Colon (tissue), 2 donors: ENCODE results near the gene RCOR3.
"Not testable (repeated sequence)": the region's sequence is repeated elsewhere in the genome, so short reads cannot be mapped to it uniquely, and the experiment has no call there.

Source experiments
- FAIRE-seq: peaks from 2 replicates; lab custom pipeline; 2012; peaks lifted over from hg19 to GRCh38; lab: Jason Lieb, UNC
- donor health status: control.
- donor health status: control.

RCOR3 gene

DNA sequence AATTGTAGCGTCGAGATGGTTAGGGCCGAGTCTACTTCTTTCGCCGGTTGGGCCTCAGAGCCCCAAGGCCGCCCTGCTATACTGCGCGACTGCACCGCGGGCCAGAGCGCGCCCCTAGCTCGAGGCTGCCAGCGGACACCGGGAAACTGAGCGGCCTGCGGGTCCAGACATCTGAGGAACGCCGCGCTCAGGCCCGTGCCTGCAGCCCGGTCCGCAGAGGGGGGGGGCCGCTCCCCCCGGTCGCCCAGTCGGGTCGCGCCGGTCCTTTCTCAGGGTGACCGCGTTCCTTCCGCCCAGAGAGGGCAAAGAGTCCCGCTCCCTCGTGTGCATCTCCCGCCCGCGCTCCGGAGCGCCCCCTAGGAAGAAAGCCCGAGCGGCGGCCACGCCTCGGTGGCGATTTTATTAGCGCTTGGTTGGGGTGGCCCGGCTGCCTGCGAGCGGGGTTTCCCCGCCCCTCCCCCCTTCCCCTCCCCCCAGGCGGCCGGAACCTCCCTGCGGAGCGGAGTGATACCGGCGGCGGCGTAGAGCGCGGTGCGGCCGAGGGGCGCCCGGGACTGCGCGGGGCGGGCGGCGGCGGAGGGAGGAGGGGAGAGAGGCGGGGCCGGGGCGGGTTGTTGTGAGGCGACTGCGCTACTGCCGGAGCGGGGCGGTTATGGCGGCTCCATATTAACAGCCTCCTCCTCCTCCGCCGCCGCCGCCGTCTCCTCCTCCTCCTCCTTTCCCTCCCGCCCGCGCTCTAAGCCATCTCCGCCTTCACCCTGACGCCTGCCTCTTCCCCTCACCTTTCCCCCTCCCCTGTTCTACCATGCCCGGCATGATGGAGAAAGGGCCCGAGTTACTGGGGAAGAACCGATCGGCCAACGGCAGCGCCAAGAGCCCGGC lies at the start of gene RCOR3:
Gene RCOR3, plus strand, starts transcription at position 611 of the 882 bp plus-strand sequence. Its CDS starts 195 bp downstream, at position 806.
- no peak for FAIRE-seq

DNA sequence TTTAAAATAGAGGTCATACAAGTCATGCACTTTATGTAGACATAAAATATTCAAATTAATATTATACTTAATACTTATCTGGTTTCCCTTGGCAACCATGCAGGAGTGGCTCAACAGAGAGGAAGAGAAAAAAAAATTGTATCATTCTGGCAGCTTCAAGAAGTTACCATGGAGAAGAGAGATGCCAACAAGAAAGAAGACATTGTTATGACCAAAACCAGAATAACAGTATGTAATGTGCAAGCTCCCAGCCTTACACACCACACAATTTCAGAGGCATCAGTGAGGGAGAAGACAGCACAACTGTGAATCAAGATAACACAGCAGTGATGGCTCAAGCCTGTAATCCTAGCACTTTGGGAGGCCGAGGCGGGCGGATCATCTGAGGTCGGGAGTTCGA lies 49.1 kb upstream of the RCOR3 start:
- no peak for FAIRE-seq

DNA sequence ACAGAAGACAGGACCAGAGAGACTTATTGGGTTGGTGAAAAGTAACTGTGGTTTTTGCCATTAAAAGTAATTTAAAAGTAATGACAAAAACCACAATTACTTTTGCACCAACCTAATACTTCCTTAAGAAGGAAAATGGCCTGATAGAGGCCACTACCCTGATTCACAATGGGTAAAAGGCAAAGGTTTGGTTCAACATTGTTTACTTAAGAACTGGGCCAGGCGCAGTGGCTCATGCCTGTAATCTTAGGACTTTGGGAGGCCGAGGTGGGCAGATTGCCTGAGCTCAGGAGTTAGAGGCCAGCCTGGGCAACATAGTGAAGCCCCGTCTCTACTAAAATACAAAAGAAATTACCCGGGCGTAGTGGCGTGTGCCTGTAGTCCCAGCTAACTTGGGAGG lies 48.2 kb upstream of the RCOR3 start:
- no peak for FAIRE-seq

DNA sequence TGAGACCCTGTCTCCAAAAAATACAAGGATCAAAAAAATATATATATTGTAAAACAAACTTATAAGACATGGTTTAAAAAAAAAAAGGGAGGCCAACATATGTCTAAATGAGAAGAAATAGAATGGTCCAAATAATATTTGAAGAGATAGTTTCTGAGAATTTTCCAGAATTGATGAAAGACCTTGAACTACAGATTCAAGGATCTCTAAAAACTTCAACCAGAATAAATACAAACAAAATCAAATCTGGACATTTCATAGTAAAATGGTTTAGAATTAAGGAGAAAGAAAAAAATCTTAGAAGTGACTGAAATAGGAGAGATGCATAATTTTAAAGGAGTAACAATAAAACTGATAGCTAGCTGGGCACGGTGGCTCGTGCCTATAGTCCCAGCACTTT lies 45.5 kb upstream of the RCOR3 start:
- no peak for FAIRE-seq

DNA sequence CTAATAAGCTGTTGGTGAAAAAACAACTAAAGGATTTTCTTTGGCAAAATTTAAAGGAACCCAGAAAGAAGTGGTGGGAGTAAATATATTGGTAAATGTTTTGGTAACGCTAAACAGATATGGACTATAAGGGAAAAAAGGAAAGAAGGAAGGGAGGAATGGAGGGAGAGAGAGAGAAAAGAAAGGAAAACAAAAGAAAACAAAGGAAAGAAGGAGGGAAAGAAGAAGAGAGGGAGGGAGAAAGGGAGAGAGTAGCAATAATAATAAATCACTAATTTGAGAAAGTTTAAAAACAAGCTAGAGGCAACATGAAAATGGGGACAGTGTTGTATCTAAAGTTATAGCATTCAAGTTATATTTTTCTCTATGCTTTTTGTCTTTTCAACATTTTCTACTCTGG lies 43.6 kb upstream of the RCOR3 start:
- FAIRE-seq, result no peak

DNA sequence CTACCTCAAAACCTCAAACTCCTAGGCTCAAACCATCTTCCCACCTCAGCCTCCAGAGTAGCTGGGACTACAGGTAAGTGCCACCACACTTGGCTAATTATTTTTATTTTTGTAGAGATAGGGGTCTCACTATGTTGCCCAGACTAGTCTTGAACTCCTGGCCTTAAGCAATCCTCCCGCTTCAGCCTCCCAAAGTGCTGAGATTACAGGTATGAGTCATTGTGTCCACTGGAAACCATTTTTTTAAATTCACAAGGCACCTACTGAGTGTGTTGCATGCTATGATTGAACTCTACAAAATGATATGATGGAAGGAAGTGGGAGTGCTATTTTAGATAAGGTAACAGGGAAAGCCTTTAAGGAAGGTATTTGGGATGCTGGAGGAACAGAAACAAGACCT lies 41.8 kb upstream of the RCOR3 start:
- FAIRE-seq, result no peak

DNA sequence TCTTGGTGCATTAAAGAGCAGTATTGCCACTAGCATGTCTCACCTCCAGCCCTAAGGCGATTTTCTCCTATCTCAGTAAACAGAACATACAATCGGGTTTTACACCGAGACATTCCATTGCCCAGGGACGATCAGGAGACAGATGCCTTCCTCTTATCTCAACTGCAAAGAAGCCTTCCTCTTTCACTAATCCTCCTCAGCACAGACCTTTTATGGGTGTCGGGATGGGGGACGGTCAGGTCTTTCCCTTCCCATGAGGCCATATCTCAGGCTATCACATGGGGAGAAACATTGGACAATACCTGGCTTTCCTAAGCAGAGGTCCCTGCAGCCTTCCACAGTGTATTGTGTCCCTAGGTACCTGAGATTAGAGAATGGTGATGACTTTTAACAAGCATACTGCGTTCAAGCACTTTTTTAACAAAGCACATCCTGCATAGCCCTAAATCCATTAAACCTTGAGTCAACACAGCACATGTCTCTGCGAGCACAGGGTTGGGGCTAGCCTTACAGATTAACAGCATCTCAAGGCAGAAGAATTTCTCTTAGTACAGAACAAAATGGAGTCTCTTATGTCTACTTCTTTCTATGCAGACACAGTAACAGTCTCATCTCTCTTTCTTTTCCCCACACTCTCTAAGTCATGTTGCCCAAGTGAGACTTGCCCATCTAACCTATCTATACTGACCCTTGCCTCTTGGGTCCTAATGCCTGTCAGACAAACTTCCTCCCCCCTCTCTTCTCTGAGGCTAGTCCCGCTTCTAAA lies 36.5 kb upstream of the RCOR3 start:
- FAIRE-seq, result not testable (repeated sequence)

DNA sequence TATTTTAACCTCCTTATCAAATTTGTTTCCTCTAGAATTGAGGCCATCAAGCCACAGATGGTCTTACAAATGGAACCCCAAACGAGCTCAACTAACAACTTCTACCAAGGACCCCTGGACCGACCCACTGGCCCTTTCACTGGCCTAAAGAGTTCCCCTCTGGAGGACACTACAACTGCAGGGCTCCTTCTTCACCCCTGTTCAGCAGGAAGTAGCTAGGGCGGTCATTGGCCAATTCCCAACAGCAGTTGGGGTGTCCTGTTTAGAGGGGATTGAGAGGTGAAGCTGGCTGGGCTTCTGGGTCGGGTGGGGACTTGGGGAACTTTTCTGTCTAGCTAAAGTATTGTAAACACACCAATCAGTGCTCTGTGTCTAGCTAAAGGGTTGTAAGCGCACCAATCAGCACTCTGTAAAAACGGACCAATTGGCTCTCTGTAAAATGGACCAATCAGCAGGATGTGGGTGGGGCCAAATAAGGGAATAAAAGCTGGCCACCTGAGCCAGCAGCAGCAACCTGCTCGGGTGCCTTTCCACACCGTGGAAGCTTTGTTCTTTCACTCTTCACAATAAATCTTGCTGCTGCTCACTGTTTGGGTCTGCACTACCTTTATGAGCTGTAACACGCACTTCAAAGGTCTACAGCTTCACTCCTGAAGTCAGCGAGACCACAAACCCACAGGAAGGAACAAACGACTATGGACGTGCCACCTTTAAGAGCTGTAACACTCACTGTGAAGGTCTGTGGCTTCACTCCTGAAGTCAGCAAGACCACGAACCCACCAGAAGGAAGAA lies 30.4 kb upstream of the RCOR3 start:
- FAIRE-seq, result not testable (repeated sequence)

DNA sequence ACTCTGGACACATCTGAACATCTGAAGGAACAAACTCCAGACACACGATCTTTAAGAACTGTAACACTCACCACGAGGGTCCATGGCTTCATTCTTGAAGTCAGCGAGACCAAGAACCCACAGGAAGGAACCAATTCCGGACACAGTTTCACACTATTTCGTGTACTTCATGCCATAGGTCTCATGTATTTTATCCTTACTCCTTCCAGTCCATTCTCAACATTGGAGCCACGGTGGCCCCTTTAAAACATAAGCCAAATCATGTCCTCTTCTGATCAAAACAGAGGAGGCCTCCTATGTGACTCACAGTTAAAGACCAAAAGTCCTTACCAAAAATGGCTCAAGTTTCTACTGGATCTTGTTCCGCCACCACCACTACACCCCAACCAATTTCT lies 29.8 kb upstream of the RCOR3 start:
- FAIRE-seq, result no peak

DNA sequence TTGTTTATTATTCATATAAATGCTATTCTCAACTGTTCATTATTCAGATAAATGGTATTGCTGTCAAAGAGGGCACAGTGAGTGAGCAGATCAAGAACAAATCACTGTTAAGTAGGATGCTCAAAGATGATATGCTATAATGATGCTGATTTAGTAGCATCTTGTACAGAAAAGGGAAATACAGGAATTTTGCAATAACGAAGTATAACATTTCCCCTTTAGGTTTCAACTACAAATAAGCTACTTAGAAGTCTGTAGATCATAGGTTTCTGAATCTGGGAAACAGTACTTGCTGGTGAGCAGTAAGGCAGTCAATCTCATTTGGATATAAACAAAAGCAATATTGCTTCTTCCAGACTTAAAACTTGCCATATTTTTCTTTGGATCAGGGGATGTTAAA lies 27.3 kb upstream of the RCOR3 start:
- no peak for FAIRE-seq

DNA sequence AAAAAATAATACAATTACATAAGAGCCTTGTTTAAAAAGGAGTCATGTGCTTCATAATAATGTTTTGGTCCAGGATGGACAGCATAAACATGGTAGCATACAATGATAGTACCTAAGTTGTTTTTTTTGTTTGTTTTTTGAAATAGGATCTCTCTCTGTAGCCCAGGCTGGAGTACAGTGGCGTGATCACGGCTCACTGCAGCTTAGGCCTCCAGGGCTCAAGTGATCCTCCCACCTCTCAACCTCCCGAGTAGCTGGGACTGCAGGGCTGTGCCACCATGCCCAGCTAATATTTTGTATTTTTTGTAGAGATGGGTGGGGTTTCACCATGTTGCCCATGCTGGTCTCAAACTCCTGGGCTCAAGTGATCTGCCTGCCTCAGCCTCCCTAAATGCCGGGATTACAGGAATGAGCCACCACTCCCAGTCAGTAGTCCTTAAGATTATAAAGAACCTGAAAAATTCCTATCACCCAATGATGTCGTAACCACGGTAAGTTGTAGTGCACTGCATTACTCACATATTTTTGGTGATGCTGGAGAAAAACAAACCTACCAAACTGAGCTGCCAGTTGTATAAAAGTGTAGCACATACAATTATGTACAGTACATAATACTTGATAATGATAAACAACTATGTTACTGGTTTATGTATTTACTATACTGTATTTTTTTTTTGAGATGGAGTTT lies 22.4 kb upstream of the RCOR3 start:
- FAIRE-seq, result no peak

DNA sequence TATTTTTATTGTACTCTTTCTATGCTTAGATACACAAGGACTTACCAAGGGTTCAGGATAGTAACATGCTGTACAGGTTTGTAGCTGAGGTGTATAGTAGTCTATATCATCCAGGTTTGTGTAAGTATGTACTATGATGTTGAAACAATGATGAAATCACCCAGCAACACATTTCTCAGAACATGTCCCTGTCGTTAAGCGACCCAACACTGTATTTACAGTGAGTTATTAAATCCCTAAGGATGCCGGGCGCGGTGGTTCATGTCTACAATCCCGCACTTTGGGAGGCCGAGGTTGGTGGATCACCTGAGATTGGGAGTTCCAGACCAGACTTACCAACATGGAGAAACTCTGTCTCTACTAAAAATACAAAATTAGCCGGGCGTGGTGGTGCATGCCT lies 21.6 kb upstream of the RCOR3 start:
- FAIRE-seq, result no peak

DNA sequence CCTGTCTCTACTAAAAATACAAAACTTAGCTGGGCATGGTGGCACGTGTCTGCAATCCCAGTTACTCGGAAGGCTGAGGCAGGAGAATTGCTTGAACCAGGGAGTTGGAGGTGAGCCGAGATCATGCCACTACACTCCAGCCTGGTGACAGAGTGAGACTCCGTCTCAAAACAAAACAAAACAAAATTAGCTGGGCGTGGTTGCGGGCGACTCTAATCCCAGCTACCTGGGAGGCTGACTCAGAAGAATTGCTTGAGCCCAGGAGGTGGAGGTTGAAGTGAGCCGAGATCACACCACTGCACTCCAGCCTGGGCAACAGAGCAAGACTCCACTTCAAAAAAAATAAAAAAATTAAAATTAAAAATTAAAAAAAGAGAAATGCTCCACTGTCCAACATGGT lies 18.6 kb upstream of the RCOR3 start:
- not testable (repeated sequence) for FAIRE-seq

DNA sequence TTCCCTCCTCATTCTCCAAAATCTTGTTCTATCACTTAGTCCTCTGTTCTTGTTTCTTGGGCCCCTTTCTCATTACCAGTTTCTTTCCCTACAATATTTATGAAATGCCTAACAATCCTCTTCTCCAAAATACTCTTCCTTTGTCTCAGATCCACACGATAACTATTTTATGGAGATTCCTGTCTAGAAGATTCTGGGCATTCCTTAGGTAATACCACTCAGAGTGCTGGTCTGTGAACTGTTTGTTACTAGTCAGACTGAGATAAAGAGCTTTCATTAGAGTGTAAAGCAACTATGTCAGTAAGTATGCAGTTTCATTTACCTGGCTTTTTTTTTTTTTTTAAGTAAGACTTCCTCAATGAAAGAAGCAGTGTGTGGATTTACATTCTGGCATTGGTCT lies 18.1 kb upstream of the RCOR3 start:
- no peak for FAIRE-seq

DNA sequence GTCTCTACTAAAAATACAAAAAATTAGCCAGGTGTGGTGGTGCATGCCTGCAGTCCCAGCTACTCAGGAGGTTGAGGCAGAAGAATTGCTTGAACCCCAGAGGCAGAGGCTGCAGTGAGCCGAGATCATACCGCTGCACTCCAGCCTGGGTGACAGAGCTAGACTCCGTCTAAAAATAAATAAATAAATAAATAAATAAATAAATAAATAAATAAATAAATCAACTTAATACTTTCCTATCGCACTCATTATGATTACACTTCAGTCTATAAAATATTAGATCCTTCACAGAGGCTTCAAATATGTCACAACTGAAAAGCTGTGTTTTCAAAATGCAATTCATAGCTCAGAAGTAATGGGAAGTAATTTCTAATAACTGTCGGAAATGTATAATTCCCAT lies 15.5 kb upstream of the RCOR3 start:
- not testable (repeated sequence) for FAIRE-seq

DNA sequence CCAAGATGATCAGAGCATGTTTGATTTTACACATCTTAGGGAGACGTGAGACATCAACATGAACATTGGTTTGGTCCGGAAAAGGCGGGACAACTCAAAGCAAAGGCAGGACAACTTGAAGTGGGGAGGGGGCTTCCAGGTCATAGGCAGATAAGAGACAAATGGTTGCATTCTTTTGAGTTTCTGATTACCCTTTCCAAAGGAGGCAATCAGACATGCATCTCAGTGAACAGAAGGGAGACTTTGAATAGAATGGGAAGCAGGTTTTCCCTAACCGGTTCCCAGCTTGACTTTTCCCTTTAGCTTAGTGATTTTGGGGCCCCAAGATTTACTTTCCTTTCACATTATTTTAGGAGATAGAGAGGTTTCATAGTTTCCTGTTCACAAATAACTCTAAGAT lies 12.6 kb upstream of the RCOR3 start:
- not testable (repeated sequence) for FAIRE-seq

DNA sequence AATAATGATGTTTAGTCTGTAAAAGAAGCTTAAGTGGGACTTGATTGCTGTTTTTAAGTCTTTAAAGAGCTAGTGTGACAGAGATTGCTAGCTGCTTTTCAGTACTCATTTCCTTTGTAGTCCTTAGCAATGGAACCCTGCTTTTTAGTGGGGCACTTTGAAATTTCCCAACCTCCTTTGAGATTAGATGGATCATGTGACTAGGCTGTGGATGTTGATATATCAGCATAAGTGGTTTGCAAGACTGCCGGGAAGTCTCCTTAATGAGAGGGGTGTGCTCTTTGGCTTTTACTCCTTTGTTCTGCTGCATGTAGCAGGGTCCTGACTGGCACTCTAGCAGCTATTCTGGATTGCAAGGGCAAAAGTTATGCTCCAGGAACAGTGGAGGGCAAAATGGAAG lies 11.2 kb upstream of the RCOR3 start:
- no peak for FAIRE-seq

DNA sequence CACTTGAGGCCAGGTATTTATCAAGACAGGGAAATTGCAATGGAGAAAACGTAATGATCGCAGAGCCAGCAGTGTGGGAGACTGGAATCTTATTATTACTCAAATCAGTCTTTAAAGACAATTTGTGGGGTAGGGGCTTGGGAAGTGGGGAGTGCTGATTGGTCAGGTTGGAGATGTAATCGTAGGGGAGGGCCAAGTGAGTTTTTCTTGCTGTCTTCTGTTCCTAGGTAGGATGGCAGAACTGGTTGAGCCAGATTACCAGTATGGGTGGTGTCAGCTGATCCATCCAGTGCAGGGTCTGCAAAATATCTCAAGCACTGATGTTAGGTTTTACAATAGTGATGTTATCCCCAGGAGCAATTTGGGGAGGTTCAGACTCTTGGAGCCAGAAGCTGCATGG lies 9.6 kb upstream of the RCOR3 start:
- FAIRE-seq, result not testable (repeated sequence)

DNA sequence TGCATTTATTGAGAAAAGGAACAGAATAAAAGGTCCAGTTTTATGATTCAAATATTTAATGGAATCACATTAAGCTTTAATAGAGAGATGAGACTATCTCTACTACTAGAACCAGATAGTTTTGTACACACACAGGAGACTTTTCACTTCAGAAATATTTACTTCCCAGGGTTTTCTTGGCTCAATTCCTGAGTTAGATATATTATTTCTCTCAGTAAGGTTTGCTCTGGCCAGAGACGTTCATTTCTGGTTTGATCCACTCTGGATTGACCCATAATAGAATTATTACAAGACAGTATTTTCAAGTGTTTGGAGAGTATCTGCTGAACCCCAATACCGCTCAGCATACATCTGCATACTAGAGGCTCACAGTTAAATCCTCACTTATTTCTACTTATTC lies 1.3 kb upstream of the RCOR3 start:
- no peak for FAIRE-seq

DNA sequence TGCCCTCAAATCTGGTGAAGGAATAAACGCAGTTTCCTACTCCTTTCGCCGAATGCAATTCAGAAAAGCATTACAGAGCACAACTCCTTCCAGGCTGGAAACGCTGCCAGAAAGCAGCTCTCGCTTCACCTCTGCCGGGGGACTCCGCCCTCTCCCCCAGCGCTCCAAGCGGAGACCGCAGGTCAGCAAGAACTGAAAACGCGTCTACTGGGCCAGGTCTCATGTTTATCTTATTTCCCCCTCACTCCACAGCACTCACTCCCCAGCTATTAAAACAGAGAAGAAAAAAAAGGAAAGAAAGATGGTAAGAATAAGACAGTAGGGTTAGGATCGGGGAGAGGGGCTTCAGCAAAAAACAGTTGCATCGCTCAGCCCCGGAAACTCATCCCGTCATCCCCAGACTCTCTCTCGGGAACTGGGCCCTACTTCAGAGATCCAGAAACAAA lies 833 bp upstream of the RCOR3 start:
- no peak for FAIRE-seq

DNA sequence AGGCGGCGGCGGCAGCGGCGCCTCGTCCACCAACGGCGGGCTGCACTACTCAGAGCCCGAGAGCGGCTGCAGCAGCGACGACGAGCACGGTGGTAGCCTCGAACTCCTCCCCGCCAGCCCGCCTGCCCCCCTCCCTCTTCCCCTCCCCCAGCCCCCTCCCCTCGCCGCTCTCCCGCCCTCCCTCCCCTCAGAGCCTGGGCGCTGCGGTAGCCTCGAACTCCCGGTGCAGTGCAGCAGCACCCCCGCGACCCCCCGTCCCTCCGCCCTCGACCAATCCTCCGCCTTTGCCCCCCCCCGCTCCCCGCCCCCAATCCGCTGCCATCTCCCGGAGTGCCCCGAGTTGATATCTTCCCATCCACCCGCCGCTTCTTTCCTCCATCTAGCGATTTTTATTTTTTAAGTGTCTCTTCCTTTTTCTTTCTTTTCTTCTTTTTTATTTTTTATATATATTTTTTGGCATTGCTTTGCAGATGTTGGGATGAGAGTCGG lies 516 bp downstream of the RCOR3 start:
- FAIRE-seq, result no peak
